GM18502 (cell line): Measurements from ENCODE around the gene MMP8.

Experiments used
- ATAC-seq: cut with Tn5 transposase; IDR thresholded peaks from one replicate; pipeline ENCODE4 v1.9.1; 2021; ENCODE audit warnings: mild to moderate bottlenecking; ENCODE audit not compliant: unreplicated experiment, poor library complexity

MMP8 gene

DNA sequence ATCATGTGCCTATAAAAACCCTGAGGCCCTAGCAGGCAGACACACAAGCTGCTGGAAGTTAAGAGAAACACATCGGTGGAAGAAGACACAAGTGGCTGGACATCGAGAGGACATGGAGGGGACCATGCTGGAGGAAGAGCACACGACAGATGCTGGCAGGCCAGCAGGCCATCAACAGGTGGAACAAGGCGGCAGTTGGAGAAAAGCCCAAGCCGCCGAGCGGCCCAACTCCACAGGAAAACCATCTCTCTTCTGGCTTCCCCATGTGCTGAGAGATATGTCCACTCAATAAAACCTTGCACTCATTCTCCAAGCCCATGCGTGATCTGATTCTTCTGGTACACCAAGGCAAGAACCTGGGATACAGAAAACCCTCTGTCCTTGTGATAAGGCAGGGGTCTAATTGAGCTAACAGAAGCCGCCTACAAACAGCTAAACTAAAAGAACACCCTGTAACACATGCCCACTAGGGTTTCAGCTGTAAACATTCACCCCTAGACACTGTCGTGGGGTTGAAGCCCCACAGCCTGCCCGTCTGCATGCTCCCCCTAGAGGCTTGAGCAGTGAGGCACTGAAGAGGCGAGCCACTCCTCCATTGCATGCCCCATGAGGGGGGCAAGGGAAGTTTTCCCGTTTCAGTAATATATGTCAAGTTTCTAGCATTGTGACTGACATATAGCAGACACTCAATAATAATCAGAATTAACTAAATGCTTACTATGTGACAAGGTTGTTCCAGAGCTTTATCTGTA, 60.6 kb downstream of the MMP8 start:
- peak; percentile 58 for ATAC-seq

DNA sequence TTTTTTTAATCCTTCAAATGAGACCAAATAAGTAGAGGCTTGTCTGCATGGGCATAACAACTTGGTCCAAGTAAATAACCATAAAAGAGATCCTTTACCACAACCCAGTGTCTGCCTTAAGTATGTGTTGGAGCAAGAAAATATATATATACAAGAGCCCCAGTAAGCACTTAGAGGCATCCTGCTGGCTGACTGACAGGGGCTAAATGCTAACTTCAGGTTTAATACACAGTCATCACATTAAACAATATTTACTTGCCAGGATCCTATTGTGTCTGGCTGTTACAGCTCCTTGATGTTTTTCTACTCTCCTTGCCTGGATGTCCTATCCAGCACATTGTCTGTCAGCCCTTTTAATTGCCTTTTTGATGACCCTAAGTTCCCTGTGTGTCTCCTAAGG, 62.1 kb downstream of the MMP8 start:
- ATAC-seq, result no peak
